A673 (cell line): ENCODE measurements around the gene RALGPS1.

Experiments
- EZH2 ChIP-seq: fragments of 200-600 bp; sonication (generic); IDR thresholded peaks from 2 replicates; pipeline ENCODE4 v1.6.1; 2017; ENCODE audit warnings: borderline replicate concordance, low read depth, mild to moderate bottlenecking, mixed read lengths, antibody characterized with exemption, low read length; ENCODE audit not compliant: poor library complexity, severe bottlenecking
- TF ChIP-seq, protein P1 (sequence below): fragments of 300-800, 200-600 bp; sonication (generic); conservative IDR thresholded peaks from 2 replicates; pipeline ENCODE4 v1.5.1; 2017; ENCODE audit warnings: low read depth, mild to moderate bottlenecking, antibody characterized with exemption, low read length, moderate library complexity, mixed read lengths

DNA sequence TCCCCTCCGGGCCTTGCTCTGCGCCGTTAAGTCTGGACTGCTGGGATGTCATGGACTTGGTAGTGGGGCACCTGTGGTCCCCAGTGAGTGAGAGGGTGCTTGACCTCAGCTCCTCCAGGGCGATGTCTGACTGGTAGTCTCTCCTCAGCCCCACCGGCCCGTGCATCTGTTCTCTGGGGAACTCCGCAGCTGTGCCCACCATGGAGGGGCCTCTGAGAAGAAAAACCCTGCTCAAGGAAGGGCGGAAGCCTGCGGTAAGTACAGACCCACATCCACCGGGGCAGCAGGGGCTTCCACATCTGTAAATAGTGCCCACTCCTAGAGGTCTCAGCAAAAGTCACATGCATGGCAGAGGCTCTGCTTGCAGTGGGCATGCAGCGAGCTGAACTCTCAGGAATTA is 297.4 kb downstream of the RALGPS1 start:
- TF ChIP-seq, protein P1, sequence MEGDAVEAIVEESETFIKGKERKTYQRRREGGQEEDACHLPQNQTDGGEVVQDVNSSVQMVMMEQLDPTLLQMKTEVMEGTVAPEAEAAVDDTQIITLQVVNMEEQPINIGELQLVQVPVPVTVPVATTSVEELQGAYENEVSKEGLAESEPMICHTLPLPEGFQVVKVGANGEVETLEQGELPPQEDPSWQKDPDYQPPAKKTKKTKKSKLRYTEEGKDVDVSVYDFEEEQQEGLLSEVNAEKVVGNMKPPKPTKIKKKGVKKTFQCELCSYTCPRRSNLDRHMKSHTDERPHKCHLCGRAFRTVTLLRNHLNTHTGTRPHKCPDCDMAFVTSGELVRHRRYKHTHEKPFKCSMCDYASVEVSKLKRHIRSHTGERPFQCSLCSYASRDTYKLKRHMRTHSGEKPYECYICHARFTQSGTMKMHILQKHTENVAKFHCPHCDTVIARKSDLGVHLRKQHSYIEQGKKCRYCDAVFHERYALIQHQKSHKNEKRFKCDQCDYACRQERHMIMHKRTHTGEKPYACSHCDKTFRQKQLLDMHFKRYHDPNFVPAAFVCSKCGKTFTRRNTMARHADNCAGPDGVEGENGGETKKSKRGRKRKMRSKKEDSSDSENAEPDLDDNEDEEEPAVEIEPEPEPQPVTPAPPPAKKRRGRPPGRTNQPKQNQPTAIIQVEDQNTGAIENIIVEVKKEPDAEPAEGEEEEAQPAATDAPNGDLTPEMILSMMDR: no peak
- TF ChIP-seq EZH2: no peak
